Small intestine (tissue), 7 donors: Measurements from ENCODE around the gene ITGB7. TPM values are rescaled to one million over a fixed set of nuclear protein-coding genes. Genes with fewer than 3 reads are reported as not detected.

Experiments used
- DNase-seq, 2 donors: peaks; one replicate each; pipeline versions ENCODE4 v3.0.0 to v3.0.0-alpha.2; 2013
- FAIRE-seq: peaks from 2 replicates; lab custom pipeline; 2012; peaks lifted over from hg19 to GRCh38; lab: Jason Lieb, UNC
- H3K27ac ChIP-seq, 3 donors: one replicate each; pipeline ENCODE4 v1.5.1; 2013; ENCODE audit warnings: low read length in 2 of 3, mild to moderate bottlenecking in 2 of 3, control low read depth in 1 of 3, inconsistent platforms in 1 of 3, low read depth in 1 of 3, moderate library complexity in 1 of 3
- H3K27me3 ChIP-seq, 3 donors: one replicate each; pipeline ENCODE4 v1.6.1; 2013; ENCODE audit warnings: low read length in 3 of 3, inconsistent platforms in 1 of 3; ENCODE audit not compliant: control insufficient read depth in 3 of 3, insufficient read depth in 3 of 3
- H3K36me3 ChIP-seq, 3 donors: one replicate each; pipeline ENCODE4 v1.6.1; 2013; ENCODE audit warnings: low read length in 3 of 3, inconsistent platforms in 1 of 3, low read depth in 1 of 3, mild to moderate bottlenecking in 1 of 3, moderate library complexity in 1 of 3; ENCODE audit not compliant: control insufficient read depth in 3 of 3, insufficient read depth in 2 of 3
- H3K4me1 ChIP-seq, 3 donors: one replicate each; pipeline ENCODE4 v1.6.1; 2013; ENCODE audit warnings: low read length in 2 of 3, inconsistent platforms in 1 of 3, low read depth in 1 of 3, mild to moderate bottlenecking in 1 of 3, moderate library complexity in 1 of 3; ENCODE audit not compliant: control insufficient read depth in 3 of 3, insufficient read depth in 2 of 3
- H3K4me3 ChIP-seq, 3 donors: one replicate each; pipeline ENCODE4 v1.5.1; 2013; ENCODE audit warnings: low read length in 3 of 3, control low read depth in 1 of 3, inconsistent platforms in 1 of 3, low read depth in 1 of 3, mild to moderate bottlenecking in 1 of 3, moderate library complexity in 1 of 3
- H3K9me3 ChIP-seq, 2 donors: one replicate each; pipeline ENCODE4 v1.6.1; 2013; ENCODE audit warnings: low read depth in 1 of 2, low read length in 1 of 2; ENCODE audit not compliant: control insufficient read depth in 2 of 2, insufficient read depth in 1 of 2
- WGBS, 3 donors: extraction: QIAGEN DNeasy Blood & Tissue Kit; methylation state at CpG; one replicate each; pipeline ENCODE4 v1.1.7; 2013; 5-methylcytosine and 5-hydroxymethylcytosine counted together
- polyA plus RNA-seq, 4 donors: library from polyadenylated mRNA; stranded (reverse) in 3 of 4; unstranded in 1 of 4; fragments of 200-250 nt in 3 of 4; fragments of 120-200 nt in 1 of 4; gene quantifications; one replicate each; pipeline versions ENCODE4 v1.2.1 to v1.2.3, GENCODE V29; 2013
- donor health status: healthy with polysubstance abuse.
- donor health status: control.
- donor health status: control.
- donor health status: Bipolar disorder and iron deficiency.
- donor health status: healthy.

ITGB7 gene
- polyA plus RNA-seq, 4 donors: 1.8 to 9.2 (median 5.0) TPM

GRCh38 chr12:53195516-53196420 is 11.3 kb downstream of the ITGB7 start:
- no peak for DNase-seq
- peaks cover 0 to 26% (median 0%) of the 10 kb centered on the region in 3 donors for H3K36me3 ChIP-seq
- no peaks in the 10 kb centered on the region for H3K9me3 ChIP-seq
- peaks cover 0 to 7% (median 0%) of the 10 kb centered on the region in 3 donors for H3K27me3 ChIP-seq
- peaks cover 1 to 4% (median 4%) of the 10 kb centered on the region in 3 donors for H3K4me1 ChIP-seq
- H3K4me3 ChIP-seq: no peak overlapping the region
- WGBS, 3 donors: 83 to 90% (median 89%) methylated on average over 10 of the region's 10 CpGs
- no peak for FAIRE-seq
- no peak overlapping the region for H3K27ac ChIP-seq

GRCh38 chr12:53194973-53195372 is 12.1 kb downstream of the ITGB7 start:
- FAIRE-seq: no peak
- 89 to 97% (median 89%) methylated on average over 1 of the region's 1 CpG for WGBS, 3 donors
- no peaks in the 10 kb centered on the region for H3K9me3 ChIP-seq
- peaks cover 0 to 4% (median 4%) of the 10 kb centered on the region in 3 donors for H3K4me1 ChIP-seq
- H3K27me3 ChIP-seq: peaks cover 0 to 7% (median 0%) of the 10 kb centered on the region in 3 donors
- peaks cover 0 to 31% (median 0%) of the 10 kb centered on the region in 3 donors for H3K36me3 ChIP-seq
- H3K4me3 ChIP-seq: no peak overlapping the region
- no peak for DNase-seq
- no peak overlapping the region for H3K27ac ChIP-seq

GRCh38 chr12:53193985-53194716 is 12.9 kb downstream of the ITGB7 start:
- WGBS, 3 donors: 61 to 71% (median 69%) methylated on average over 11 of the region's 11 CpGs
- Histone ChIP-seq H3K4me3 (no peak overlapping the region), H3K4me1 (peaks cover 0 to 4% (median 4%) of the 10 kb centered on the region in 3 donors), H3K27me3 (peaks cover 0 to 6% (median 0%) of the 10 kb centered on the region in 3 donors), H3K9me3 (no peaks in the 10 kb centered on the region), H3K36me3 (peaks cover 0 to 36% (median 0%) of the 10 kb centered on the region in 3 donors), H3K27ac (no peak overlapping the region)
- no peak for FAIRE-seq
- DNase-seq: no peak

DNA sequence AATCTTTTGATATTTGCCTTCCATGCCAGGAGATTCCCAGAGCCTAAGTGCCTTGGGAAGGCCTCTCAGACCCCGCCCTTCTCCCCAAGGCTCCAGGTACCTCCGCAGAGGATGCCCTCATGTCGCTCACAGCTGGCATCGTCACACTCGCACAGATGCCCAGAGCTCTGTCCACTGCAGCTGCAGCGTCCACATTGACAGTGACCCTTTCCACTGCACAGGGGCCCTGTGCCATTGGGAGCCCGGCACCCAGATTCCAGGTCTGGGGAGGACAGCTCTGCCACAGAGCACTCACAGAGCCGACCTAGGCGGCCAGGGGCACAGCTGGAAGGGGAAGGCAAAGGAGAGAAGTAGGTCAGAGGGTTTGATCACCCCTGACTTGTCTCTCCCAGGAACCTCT is 14.0 kb downstream of the ITGB7 start:
- no peaks in the 10 kb centered on the region for H3K27me3 ChIP-seq

GRCh38 chr12:53192531-53193021 is 14.5 kb downstream of the ITGB7 start:
- peaks cover 0 to 4% (median 0%) of the 10 kb centered on the region in 3 donors for H3K4me1 ChIP-seq
- peaks cover 0 to 48% (median 4%) of the 10 kb centered on the region in 3 donors for H3K36me3 ChIP-seq
- no peak overlapping the region for H3K4me3 ChIP-seq
- 92 to 93% (median 93%) methylated on average over 14 of the region's 14 CpGs for WGBS, 3 donors
- DNase-seq (no peak), FAIRE-seq (no peak)
- H3K27ac ChIP-seq: no peak overlapping the region
- no peaks in the 10 kb centered on the region for H3K9me3 ChIP-seq
- H3K27me3 ChIP-seq: no peaks in the 10 kb centered on the region

More for the DNA sequence above, 14.0 kb downstream of the ITGB7 start:
- WGBS, 3 donors: 90 to 92% (median 90%) methylated on average over 9 of the region's 9 CpGs
- Histone ChIP-seq H3K9me3 (no peaks in the 10 kb centered on the region), H3K27ac (no peak overlapping the region), H3K4me1 (peaks cover 0 to 4% (median 0%) of the 10 kb centered on the region in 3 donors), H3K36me3 (peaks cover 0 to 44% (median 1%) of the 10 kb centered on the region in 3 donors), H3K4me3 (no peak overlapping the region)
- FAIRE-seq (no peak), DNase-seq (no peak)

DNA sequence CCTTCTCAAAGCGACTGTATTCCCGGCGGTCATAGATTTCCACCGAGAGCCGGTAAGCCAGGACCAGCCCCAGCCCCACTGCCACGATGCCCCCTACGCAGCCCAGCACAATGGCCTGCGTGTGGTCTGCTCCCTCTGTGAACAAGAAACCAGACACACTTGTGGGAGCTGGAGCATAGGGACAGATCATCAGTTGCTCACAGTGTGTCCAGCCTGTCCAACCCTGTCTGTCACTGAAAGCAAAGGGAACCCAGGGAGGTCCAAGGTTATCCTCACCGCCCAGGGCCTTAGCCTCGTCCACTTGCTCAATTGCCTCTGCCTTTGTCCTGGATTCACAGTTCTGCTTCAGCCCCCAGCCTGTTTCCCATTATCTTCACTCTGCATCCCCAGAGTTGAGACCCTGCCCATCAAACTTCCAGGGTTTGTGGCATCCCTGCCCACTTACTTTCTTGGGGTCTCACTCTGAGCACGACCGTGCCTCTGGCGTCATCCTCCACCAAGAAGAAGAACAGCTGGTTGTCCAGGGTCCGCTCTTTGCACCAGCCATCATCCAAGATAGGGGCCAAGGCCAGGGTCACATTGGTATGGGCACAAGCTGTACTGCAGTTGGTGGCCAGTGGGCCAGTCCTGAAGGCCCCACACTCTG is 15.0 kb downstream of the ITGB7 start:
- 88 to 91% (median 90%) methylated on average over 14 of the region's 14 CpGs for WGBS, 3 donors
- Histone ChIP-seq H3K27me3 (no peaks in the 10 kb centered on the region), H3K9me3 (no peaks in the 10 kb centered on the region), H3K4me3 (no peak overlapping the region), H3K36me3 (peaks cover 0 to 54% (median 7%) of the 10 kb centered on the region in 3 donors), H3K4me1 (no peaks in the 10 kb centered on the region), H3K27ac (no peak overlapping the region)
- FAIRE-seq: no peak
- DNase-seq: no peak

GRCh38 chr12:53191096-53191884 is 15.8 kb downstream of the ITGB7 start:
- Histone ChIP-seq H3K27ac (no peak overlapping the region), H3K4me3 (no peak overlapping the region), H3K27me3 (no peaks in the 10 kb centered on the region), H3K36me3 (peaks cover 1 to 60% (median 11%) of the 10 kb centered on the region in 3 donors), H3K9me3 (no peaks in the 10 kb centered on the region), H3K4me1 (no peaks in the 10 kb centered on the region)
- FAIRE-seq: no peak
- 84 to 86% (median 84%) methylated on average over 11 of the region's 11 CpGs for WGBS, 3 donors
- DNase-seq: no peak
